LHCN-M2 (cell line): ENCODE results near the gene GALK2. TPM values are rescaled to one million over a fixed set of nuclear protein-coding genes. Genes with fewer than 3 reads are reported as not detected.
"Not testable (repeated sequence)": the region's sequence is repeated elsewhere in the genome, so short reads cannot be mapped to it uniquely, and the experiment has no call there.

Experiments
- DNase-seq: peaks from one replicate; pipeline ENCODE4 v3.0.0-alpha.2; 2012; ENCODE audit warnings: low read depth
- total RNA-seq: library from RNA; depleted of rRNA; stranded (reverse); fragments of >200 nt; gene quantifications from 2 replicates; pipeline ENCODE4 v1.2.3, GENCODE V29; 2014; rRNA removed

Gene GALK2
- total RNA-seq, 1 experiment from 2014 or later = 26.3 TPM

DNA sequence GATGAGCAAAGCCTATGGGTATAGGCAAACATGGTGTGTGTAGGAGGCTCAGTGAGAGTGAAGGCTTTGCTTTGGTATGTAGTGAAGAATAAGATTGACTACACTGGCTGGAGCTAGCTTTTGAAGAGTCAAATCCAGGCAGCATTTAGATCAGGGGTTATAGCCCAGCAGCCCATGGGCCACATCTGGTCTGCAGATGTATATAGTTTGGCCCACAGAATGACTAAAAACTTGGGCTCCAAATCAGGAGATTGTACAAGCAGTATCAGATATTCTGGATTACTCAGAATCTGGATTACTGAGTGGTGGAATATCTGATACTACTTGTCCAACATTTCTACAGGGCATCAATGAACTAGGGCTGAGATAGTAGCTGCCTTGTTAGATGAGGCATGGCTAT is 160.1 kb downstream of the GALK2 start:
- no peak for DNase-seq

DNA sequence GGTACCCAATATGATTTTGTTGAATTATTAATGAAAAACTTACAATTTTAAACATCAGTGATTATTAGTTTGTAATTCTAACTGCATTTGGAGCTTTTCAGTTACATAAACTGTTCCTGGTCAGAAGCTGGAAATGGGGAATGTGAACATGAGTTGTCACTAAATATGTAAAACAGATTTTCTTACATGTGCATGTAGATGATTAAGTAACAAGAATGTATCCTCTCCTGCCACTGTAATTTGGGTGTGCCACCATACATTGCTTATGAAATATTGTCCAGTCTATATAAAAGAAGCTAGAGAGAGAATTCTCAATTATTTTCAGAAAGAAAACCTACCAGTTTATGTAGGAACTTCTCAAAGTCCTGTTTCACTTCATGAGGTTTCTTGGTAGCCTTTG is 161.4 kb downstream of the GALK2 start:
- DNase-seq = no peak

DNA sequence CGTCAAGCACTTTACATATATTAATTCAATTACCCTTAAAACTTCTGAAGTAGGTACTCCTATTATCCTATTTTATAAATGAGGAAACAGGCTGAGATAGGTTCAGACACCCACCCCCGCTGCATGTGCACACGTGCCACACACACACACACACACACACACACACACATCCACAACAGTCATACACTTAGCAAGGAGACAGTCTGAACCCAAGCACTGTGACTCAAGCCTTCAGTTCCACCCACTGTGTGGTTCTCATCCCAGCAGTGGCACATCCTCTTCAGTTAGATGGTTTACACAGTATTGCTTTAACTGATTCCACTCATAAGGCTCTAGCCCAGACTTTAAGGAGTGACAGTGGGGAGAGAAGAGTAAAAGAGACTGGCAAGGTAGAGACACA is 161.9 kb downstream of the GALK2 start:
- DNase-seq = peak; percentile 41

DNA sequence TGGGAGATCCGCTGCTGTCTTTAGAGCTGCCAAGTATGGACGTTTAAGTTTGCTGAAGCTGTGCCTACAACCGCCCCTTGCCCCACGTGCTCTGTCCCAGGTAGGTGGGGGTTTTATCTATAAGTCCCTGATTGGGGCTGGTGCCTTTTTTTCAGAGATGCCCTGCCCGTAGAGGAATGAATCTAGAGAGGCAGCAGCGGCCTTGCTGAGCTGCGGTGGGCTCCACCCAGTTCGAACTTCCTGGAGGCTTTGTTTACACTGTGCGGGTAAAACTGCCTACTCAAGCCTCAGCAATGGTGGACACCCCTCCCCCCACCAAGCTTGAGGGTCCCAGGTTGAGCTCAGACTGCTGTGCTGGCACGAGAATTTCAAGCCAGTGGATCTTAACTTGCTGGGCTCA is 169.6 kb downstream of the GALK2 start:
- DNase-seq = no peak

DNA sequence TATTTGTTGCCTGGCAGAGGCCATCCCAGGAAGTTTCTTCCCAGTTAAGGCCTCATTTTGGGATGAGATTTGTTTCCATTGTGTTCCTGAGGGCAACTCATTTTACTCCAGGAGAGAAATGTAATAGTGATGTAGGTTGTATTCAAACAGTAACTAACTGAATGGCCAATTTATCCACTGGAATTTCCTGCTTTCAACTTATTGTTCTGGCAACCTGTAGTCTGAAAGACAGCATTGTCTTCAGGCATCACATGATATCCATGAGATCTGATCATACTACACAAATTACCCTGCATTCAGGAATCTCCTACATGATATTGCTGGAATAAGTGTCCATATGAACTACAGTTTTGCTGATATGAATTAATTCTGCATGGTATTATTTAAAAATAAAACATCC is 173.5 kb downstream of the GALK2 start:
- no peak for DNase-seq

DNA sequence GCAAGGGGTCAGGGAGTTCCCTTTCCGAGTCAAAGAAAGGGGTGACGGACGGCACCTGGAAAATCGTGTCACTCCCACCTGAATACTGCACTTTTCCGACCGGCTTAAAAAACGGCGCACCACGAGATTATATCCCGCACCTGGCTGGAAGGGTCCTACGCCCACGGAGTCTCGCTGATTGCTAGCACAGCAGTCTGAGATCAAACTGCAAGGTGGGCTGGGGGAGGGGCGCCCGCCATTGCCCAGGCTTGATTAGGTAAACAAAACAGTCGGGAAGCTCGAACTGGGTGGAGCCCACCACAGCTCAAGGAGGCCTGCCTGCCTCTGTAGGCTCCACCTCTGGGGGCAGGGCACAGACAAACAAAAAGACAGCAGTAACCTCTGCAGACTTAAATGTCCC is 184.4 kb downstream of the GALK2 start:
- not testable (repeated sequence) for DNase-seq

DNA sequence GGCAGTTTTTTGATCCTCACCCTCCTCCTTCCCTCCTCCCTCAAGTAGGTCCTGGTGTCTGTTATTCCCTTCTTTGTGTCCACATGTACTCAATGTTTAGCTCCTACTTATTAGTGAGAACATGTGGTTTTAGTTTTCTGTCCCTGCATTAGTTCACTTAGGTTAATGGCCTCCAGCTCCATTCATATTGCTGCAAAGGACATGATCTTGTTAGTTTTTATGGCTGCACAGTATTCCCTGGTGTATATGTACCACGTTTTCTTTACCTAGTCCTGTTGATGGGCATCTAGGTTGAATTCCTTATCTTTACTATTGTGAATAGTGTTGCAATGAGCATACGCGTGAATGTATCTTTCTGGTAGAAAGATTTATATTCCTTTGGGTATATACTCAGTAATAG is 191.3 kb downstream of the GALK2 start:
- DNase-seq = no peak

DNA sequence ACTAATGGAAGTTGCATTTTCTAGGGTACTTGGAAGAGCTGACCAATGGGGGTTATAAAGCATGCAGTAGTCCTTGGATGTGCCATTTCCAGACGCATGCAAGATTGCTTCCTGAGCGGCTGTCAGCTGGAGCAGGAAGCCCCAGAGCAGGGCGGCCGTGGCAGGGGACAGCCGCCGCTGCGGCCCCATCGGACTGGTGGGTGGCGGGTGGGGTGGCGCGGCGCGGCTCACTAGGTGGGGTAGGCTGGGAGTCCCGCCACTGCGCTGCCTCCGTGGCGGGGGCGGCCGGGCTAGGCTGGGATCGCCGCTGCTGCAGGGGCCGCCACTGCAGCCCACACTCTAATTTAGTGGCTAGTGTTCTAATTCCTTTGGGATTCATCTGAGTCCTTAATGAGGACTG is 196.4 kb downstream of the GALK2 start:
- no peak for DNase-seq

DNA sequence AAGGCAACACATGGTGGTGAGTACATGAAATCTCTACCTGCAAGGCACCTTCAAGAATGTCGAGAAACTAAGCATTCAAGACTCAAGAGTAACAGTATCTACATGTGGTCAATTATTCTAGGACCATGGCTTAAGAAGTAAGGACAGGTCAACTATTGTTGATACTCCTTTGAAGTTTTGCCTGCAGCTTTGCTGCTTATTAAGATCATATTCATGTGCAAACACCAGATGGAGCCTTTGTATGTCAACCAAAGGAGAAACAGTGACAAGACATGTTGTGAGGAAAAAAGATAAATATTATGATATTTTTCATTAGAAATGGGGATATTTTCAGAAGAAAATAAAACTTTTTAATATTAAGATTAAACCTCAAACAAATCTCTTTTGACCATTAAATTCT is 200.7 kb downstream of the GALK2 start:
- peak; percentile 44 for DNase-seq

DNA sequence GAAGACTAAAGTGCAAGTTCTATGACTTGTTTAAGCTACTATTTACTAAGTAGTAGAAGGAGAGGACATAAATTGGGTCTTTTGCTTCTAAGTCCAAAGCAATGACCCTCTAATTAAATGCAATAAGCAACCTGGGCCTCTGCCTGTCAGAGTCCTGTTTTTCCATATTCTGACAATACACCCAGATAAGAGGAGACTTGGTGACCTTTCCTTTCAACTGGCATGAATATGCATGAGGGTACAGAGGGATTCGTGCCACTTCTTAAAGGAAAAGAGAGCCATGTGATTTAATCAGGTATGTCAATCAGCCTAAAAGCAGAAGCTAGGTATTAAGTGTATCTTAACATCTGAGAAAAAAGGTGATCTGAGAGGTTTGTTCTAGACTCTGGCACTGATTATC is 202.3 kb downstream of the GALK2 start:
- no peak for DNase-seq

DNA sequence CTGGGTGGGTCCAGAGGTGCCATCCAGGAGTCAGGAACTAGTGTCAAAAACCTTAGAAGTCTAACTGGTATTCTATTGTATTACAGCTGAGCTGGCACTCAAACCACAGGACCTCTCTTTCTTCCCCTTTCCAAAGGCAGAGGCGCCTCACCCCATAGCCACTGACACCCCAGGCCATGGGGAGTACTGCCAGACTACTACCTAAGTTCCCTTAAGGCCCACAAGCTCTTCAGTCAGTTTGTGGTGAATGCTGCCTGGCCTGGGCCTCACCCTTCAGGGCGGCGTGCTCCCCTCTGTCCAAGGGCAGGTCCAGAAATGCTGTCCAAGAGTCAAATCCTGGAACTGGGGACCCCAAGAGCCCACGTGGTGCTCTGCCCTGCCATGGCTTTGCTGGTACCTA is 209.9 kb downstream of the GALK2 start:
- DNase-seq = no peak

DNA sequence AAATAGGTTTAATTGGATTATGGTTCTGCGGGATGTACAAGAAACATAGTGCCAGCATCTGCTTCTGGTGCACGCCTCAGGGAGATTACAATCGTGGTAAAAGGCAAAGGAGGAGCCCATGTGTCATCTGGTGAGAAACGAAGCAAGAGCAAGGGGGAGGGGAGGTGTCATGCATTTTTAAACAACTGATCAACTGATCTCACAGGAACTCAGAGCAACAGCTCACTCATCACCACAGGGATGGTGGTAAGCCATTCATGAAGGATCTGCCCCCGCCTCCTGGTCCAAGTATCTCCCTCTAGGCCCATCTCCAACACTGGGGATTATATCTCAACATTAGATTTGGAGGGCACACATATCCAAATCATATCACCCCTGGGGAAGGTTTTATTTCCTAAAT is 210.9 kb downstream of the GALK2 start:
- DNase-seq = peak; percentile 6

Other genes starting within 250 kb of the GALK2 start
- 2.1 and 2.4 TPM in 2 replicates for gene SHC4, start 206.3 kb upstream of the GALK2 start, total RNA-seq
- gene SECISBP2L, start 123.8 kb upstream of the GALK2 start, total RNA-seq = 25.5 and 30.3 TPM in 2 replicates
- 61.0 and 69.6 TPM in 2 replicates for gene COPS2, start 14.6 kb upstream of the GALK2 start, total RNA-seq